ENCODE data around the gene IMPG2.

IMPG2 gene

GRCh38 chr3:101292027-101292426, 28.3 kb downstream of the IMPG2 start:
- peaks cover 2% of the 10 kb centered on the region for H3K36me3 Mint-ChIP-seq
- CTCF ChIA-PET, result no interaction called here
- peaks cover 13% of the 10 kb centered on the region for H3K9me3 Mint-ChIP-seq
- no peak for DNase-seq
- no peaks in the 10 kb centered on the region for H3K4me1 Mint-ChIP-seq
- no peak overlapping the region for H3K4me3 Mint-ChIP-seq
- no peaks in the 10 kb centered on the region for H3K27me3 Mint-ChIP-seq
- no peak overlapping the region for H3K27ac Mint-ChIP-seq

GRCh38 chr3:101288294-101288693, 32.1 kb downstream of the IMPG2 start:
- H3K4me3 Mint-ChIP-seq, result no peak overlapping the region
- H3K36me3 Mint-ChIP-seq, result no peaks in the 10 kb centered on the region
- no peak overlapping the region for H3K27ac Mint-ChIP-seq
- no peaks in the 10 kb centered on the region for H3K27me3 Mint-ChIP-seq
- peaks cover 6% of the 10 kb centered on the region for H3K9me3 Mint-ChIP-seq
- CTCF ChIA-PET, result no interaction called here
- no peak for DNase-seq
- H3K4me1 Mint-ChIP-seq, result no peaks in the 10 kb centered on the region

GRCh38 chr3:101284757-101285156, 35.6 kb downstream of the IMPG2 start:
- CTCF ChIA-PET, result no interaction called here
- H3K4me3 Mint-ChIP-seq, result no peak overlapping the region
- H3K4me1 Mint-ChIP-seq, result no peaks in the 10 kb centered on the region
- no peaks in the 10 kb centered on the region for H3K27me3 Mint-ChIP-seq
- H3K27ac Mint-ChIP-seq, result no peak overlapping the region
- H3K36me3 Mint-ChIP-seq, result no peaks in the 10 kb centered on the region
- no peak for DNase-seq
- H3K9me3 Mint-ChIP-seq, result peaks cover 6% of the 10 kb centered on the region

GRCh38 chr3:101281521-101282030, 38.8 kb downstream of the IMPG2 start:
- Mint-ChIP-seq H3K4me1 (no peaks in the 10 kb centered on the region), H3K27ac (no peak overlapping the region), H3K27me3 (no peaks in the 10 kb centered on the region), H3K9me3 (no peaks in the 10 kb centered on the region), H3K36me3 (no peaks in the 10 kb centered on the region), H3K4me3 (no peak overlapping the region)
- DNase-seq, result no peak
- CTCF ChIA-PET, result no interaction called here

GRCh38 chr3:101279765-101280385, 40.5 kb downstream of the IMPG2 start:
- H3K4me1 Mint-ChIP-seq, result no peaks in the 10 kb centered on the region
- H3K4me3 Mint-ChIP-seq, result no peak overlapping the region
- H3K27ac Mint-ChIP-seq, result no peak overlapping the region
- CTCF ChIA-PET, result no interaction called here
- no peaks in the 10 kb centered on the region for H3K9me3 Mint-ChIP-seq
- no peaks in the 10 kb centered on the region for H3K36me3 Mint-ChIP-seq
- H3K27me3 Mint-ChIP-seq, result no peaks in the 10 kb centered on the region
- no peak for DNase-seq

- Mint-ChIP-seq H3K27ac (no peak overlapping the region), H3K4me3 (no peak overlapping the region), H3K4me1 (no peaks in the 10 kb centered on the region), H3K27me3 (no peaks in the 10 kb centered on the region), H3K36me3 (no peaks in the 10 kb centered on the region), H3K9me3 (no peaks in the 10 kb centered on the region)
- CTCF ChIA-PET, result no interaction called here
- DNase-seq, result no peak
Observed at GRCh38 chr3:101279162-101279561, 41.2 kb downstream of the IMPG2 start.

GRCh38 chr3:101278727-101279126, 41.6 kb downstream of the IMPG2 start:
- no peak overlapping the region for H3K4me3 Mint-ChIP-seq
- no peaks in the 10 kb centered on the region for H3K36me3 Mint-ChIP-seq
- no peak overlapping the region for H3K27ac Mint-ChIP-seq
- no peak for DNase-seq
- H3K27me3 Mint-ChIP-seq, result no peaks in the 10 kb centered on the region
- CTCF ChIA-PET, result no interaction called here
- no peaks in the 10 kb centered on the region for H3K4me1 Mint-ChIP-seq
- no peaks in the 10 kb centered on the region for H3K9me3 Mint-ChIP-seq

GRCh38 chr3:101273608-101274007, 46.8 kb downstream of the IMPG2 start:
- Mint-ChIP-seq H3K4me1 (no peaks in the 10 kb centered on the region), H3K27me3 (no peaks in the 10 kb centered on the region), H3K9me3 (no peaks in the 10 kb centered on the region), H3K27ac (no peak overlapping the region), H3K4me3 (no peak overlapping the region), H3K36me3 (no peaks in the 10 kb centered on the region)
- DNase-seq, result no peak
- CTCF ChIA-PET, result no interaction called here

GRCh38 chr3:101273156-101273555, 47.2 kb downstream of the IMPG2 start:
- H3K36me3 Mint-ChIP-seq, result no peaks in the 10 kb centered on the region
- H3K4me1 Mint-ChIP-seq, result no peaks in the 10 kb centered on the region
- CTCF ChIA-PET, result no interaction called here

GRCh38 chr3:101271728-101272127, 48.6 kb downstream of the IMPG2 start:
- Mint-ChIP-seq H3K27ac (no peak overlapping the region), H3K4me1 (no peaks in the 10 kb centered on the region), H3K9me3 (no peaks in the 10 kb centered on the region), H3K27me3 (no peaks in the 10 kb centered on the region), H3K4me3 (no peak overlapping the region), H3K36me3 (no peaks in the 10 kb centered on the region)
- DNase-seq, result no peak
- CTCF ChIA-PET, result no interaction called here

More at GRCh38 chr3:101273156-101273555, 47.2 kb downstream of the IMPG2 start:
- no peaks in the 10 kb centered on the region for H3K27me3 Mint-ChIP-seq
- no peaks in the 10 kb centered on the region for H3K9me3 Mint-ChIP-seq
- no peak overlapping the region for H3K4me3 Mint-ChIP-seq
- H3K27ac Mint-ChIP-seq, result no peak overlapping the region
- no peak for DNase-seq

GRCh38 chr3:101270149-101270548, 50.2 kb downstream of the IMPG2 start:
- Mint-ChIP-seq H3K36me3 (no peaks in the 10 kb centered on the region), H3K27ac (no peak overlapping the region), H3K4me3 (no peak overlapping the region), H3K4me1 (no peaks in the 10 kb centered on the region), H3K27me3 (no peaks in the 10 kb centered on the region), H3K9me3 (no peaks in the 10 kb centered on the region)
- CTCF ChIA-PET, result no interaction called here
- no peak for DNase-seq

GRCh38 chr3:101268971-101269671, 51.3 kb downstream of the IMPG2 start:
- no peaks in the 10 kb centered on the region for H3K9me3 Mint-ChIP-seq
- CTCF ChIA-PET, result no interaction called here
- no peak for DNase-seq
- H3K4me3 Mint-ChIP-seq, result no peak overlapping the region
- H3K27me3 Mint-ChIP-seq, result no peaks in the 10 kb centered on the region
- H3K36me3 Mint-ChIP-seq, result no peaks in the 10 kb centered on the region
- H3K27ac Mint-ChIP-seq, result no peak overlapping the region
- H3K4me1 Mint-ChIP-seq, result no peaks in the 10 kb centered on the region

- Mint-ChIP-seq H3K4me3 (no peak overlapping the region), H3K27me3 (no peaks in the 10 kb centered on the region), H3K4me1 (no peaks in the 10 kb centered on the region), H3K9me3 (no peaks in the 10 kb centered on the region), H3K36me3 (no peaks in the 10 kb centered on the region), H3K27ac (no peak overlapping the region)
- CTCF ChIA-PET, result no interaction called here
- DNase-seq, result no peak
Observed at GRCh38 chr3:101268141-101268540, 52.2 kb downstream of the IMPG2 start.

GRCh38 chr3:101266566-101266965, 53.8 kb downstream of the IMPG2 start:
- H3K4me1 Mint-ChIP-seq, result peaks cover 5% of the 10 kb centered on the region

GRCh38 chr3:101266071-101266470, 54.3 kb downstream of the IMPG2 start:
- CTCF ChIA-PET, result no interaction called here
- Mint-ChIP-seq H3K9me3 (no peaks in the 10 kb centered on the region), H3K36me3 (no peaks in the 10 kb centered on the region)

More at GRCh38 chr3:101266566-101266965, 53.8 kb downstream of the IMPG2 start:
- CTCF ChIA-PET, result interaction anchor here (0.6 kb wide), 1 partner anchor 242 kb away, joined by 3 read pairs; no protein-coding TSS in a partner anchor
- Mint-ChIP-seq H3K4me3 (no peak overlapping the region), H3K9me3 (no peaks in the 10 kb centered on the region), H3K27ac (no peak overlapping the region), H3K36me3 (no peaks in the 10 kb centered on the region), H3K27me3 (no peaks in the 10 kb centered on the region)
- no peak for DNase-seq

More at GRCh38 chr3:101266071-101266470, 54.3 kb downstream of the IMPG2 start:
- H3K27me3 Mint-ChIP-seq, result no peaks in the 10 kb centered on the region
- H3K27ac Mint-ChIP-seq, result no peak overlapping the region
- no peak overlapping the region for H3K4me3 Mint-ChIP-seq
- no peak for DNase-seq
- H3K4me1 Mint-ChIP-seq, result peaks cover 5% of the 10 kb centered on the region
